HCT116 (cell line): Measurements from ENCODE around the gene ARHGAP23. TPM values are rescaled to one million over a fixed set of nuclear protein-coding genes. Genes with fewer than 3 reads are reported as not detected.

Experiments used
- ATAC-seq: fragments of 200-7000 bp; cut with Tn5 transposase; 2 replicates; pipeline ENCODE4 v1.9.1; 2020; ENCODE audit warnings: mild to moderate bottlenecking, moderate library complexity
- BruUV-seq: library from RNA; stranded (reverse); fragments of 400-500 nt; replicated peaks from 2 replicates; lab custom pipeline; 2021; lab: Mats Ljungman, UMichigan
- CTCF ChIA-PET: fragments of 300-600 bp; sonication (Branson Sonifier 250); formaldehyde crosslinking; loops from one replicate; lab custom pipeline; 2021; ENCODE audit warnings: antibody characterized with exemption; lab: Charles Lee
- POLR2A ChIA-PET: fragments of 300-600, 350-600 bp; sonication (Branson Sonifier 250); formaldehyde crosslinking; loops from one replicate; lab custom pipeline; 2021; ENCODE audit warnings: antibody characterized with exemption; lab: Charles Lee
- RAD21 ChIA-PET, 2 experiments: fragments of 300-600 bp; sonication (Branson Sonifier 250); formaldehyde crosslinking; loops; one replicate each; lab custom pipeline; 2023; ENCODE audit warnings: low total read pairs in 2 of 2; ENCODE audit not compliant: uncharacterized antibody in 2 of 2, unreplicated experiment in 2 of 2, low non-redundant PET in 1 of 2; lab: Charles Lee
- DNase-seq: peaks from one replicate; pipeline ENCODE4 v3.0.0-alpha.2; 2010; ENCODE audit warnings: low read depth, low spot score
- H2AFZ ChIP-seq: fragments of 200-600 bp; shearing (Covaris generic), sonication (generic); 2 replicates; pipeline ENCODE4 v1.6.1; 2017; ENCODE audit warnings: low read depth, mixed run types, mixed read lengths, antibody characterized with exemption, low read length; ENCODE audit not compliant: poor library complexity, severe bottlenecking
- H3K27ac ChIP-seq: 2 replicates; pipeline ENCODE4 v1.5.1; 2012; ENCODE audit warnings: low read depth, low read length
- H3K27me3 ChIP-seq: fragments of 200-600 bp; sonication (generic); 2 replicates; pipeline ENCODE4 v1.6.1; 2016; ENCODE audit warnings: mixed run types, low read length, mixed read lengths; ENCODE audit not compliant: insufficient read depth
- H3K36me3 ChIP-seq, 2 experiments: fragments of 200-500 bp in 1 of 2; fragments of 200-600 bp in 1 of 2; sonication (Bioruptor generic) in 1 of 2; sonication (generic) in 1 of 2; 2 replicates each; pipeline versions ENCODE4 v1.5.1 to v1.6.1; 2014 to 2016; ENCODE audit warnings: low read length in 2 of 2, inconsistent platforms in 1 of 2, mixed read lengths in 1 of 2, mixed run types in 1 of 2; ENCODE audit not compliant: insufficient read depth in 2 of 2, control insufficient read depth in 1 of 2
- H3K4me1 ChIP-seq, 2 experiments: fragments of 200-600 bp in 1 of 2; sonication (generic) in 1 of 2; 2 replicates each; pipeline versions ENCODE4 v1.5.1 to v1.6.1; 2012 to 2017; ENCODE audit warnings: low read length in 2 of 2, inconsistent platforms in 1 of 2, mild to moderate bottlenecking in 1 of 2, mixed read lengths in 1 of 2, mixed run types in 1 of 2, moderate library complexity in 1 of 2; ENCODE audit not compliant: insufficient read depth in 2 of 2, control insufficient read depth in 1 of 2
- H3K4me2 ChIP-seq: fragments of 200-600 bp; sonication (generic); 2 replicates; pipeline ENCODE4 v1.6.1; 2017; ENCODE audit warnings: mixed run types, low read length, mixed read lengths
- H3K4me3 ChIP-seq, 2 experiments: fragments of 200-600 bp in 1 of 2; sonication (generic) in 1 of 2; replicated peaks in 1 of 2; 2 replicates each; pipeline ENCODE4 v1.5.1; 2011 to 2016; ENCODE audit warnings: low read length in 2 of 2, control low read depth in 1 of 2, low read depth in 1 of 2, mild to moderate bottlenecking in 1 of 2, mixed read lengths in 1 of 2, mixed run types in 1 of 2
- H3K79me2 ChIP-seq: fragments of 200-600 bp; sonication (generic); 2 replicates; pipeline ENCODE4 v1.6.1; 2017; ENCODE audit warnings: mild to moderate bottlenecking, mixed run types, low read length, moderate library complexity, mixed read lengths; ENCODE audit not compliant: insufficient read depth
- H3K9ac ChIP-seq: fragments of 200-600 bp; sonication (generic); 2 replicates; pipeline ENCODE4 v1.6.1; 2016; ENCODE audit warnings: low read length, mixed read lengths
- H3K9me2 ChIP-seq: fragments of 200-600 bp; sonication (generic), shearing (Covaris generic); 2 replicates; pipeline ENCODE4 v1.6.1; 2017; ENCODE audit warnings: mixed run types, mild to moderate bottlenecking, moderate library complexity; ENCODE audit not compliant: insufficient read depth
- H3K9me3 ChIP-seq, 2 experiments: fragments of 200-500 bp in 1 of 2; fragments of 200-600 bp in 1 of 2; sonication (Bioruptor generic) in 1 of 2; sonication (generic) in 1 of 2; 2 replicates each; pipeline ENCODE4 v1.6.1; 2014 to 2017; ENCODE audit warnings: low read length in 2 of 2, mixed read lengths in 2 of 2, inconsistent platforms in 1 of 2, low read depth in 1 of 2, mild to moderate bottlenecking in 1 of 2, mixed run types in 1 of 2, moderate library complexity in 1 of 2; ENCODE audit not compliant: control insufficient read depth in 1 of 2, insufficient read depth in 1 of 2
- H4K20me1 ChIP-seq: fragments of 200-600 bp; sonication (generic), shearing (Covaris generic); 2 replicates; pipeline ENCODE4 v1.6.1; 2017; ENCODE audit warnings: mixed run types, mild to moderate bottlenecking, moderate library complexity; ENCODE audit not compliant: insufficient read depth
- ATF3 ChIP-seq: IDR thresholded peaks from 2 replicates; pipeline ENCODE4 v1.6.1; 2012
- CBX3 ChIP-seq: IDR thresholded peaks from 2 replicates; pipeline ENCODE4 v1.6.1; 2012; ENCODE audit warnings: low read depth
- ELF1 ChIP-seq: IDR thresholded peaks from 2 replicates; pipeline ENCODE4 v1.6.1; 2012; ENCODE audit warnings: low read depth, borderline replicate concordance
- FOSL1 ChIP-seq: IDR thresholded peaks from 2 replicates; pipeline ENCODE4 v1.6.1; 2012; ENCODE audit warnings: low read depth
- JUND ChIP-seq: IDR thresholded peaks from 2 replicates; pipeline ENCODE4 v1.6.1; 2012
- POLR2A ChIP-seq: IDR thresholded peaks from 2 replicates; pipeline ENCODE4 v1.7.0; 2011; ENCODE audit warnings: borderline replicate concordance; ENCODE audit not compliant: insufficient read depth, insufficient read length; ENCODE audit errors: extremely low read depth
- REST ChIP-seq: IDR thresholded peaks from 2 replicates; pipeline ENCODE4 v1.6.1; 2012; ENCODE audit warnings: low read depth
- SP1 ChIP-seq: IDR thresholded peaks from 2 replicates; pipeline ENCODE4 v1.6.1; 2012; ENCODE audit warnings: low read depth
- SRF ChIP-seq: IDR thresholded peaks from 2 replicates; pipeline ENCODE4 v1.6.1; 2012; ENCODE audit warnings: low read depth
- TCF7L2 ChIP-seq: IDR thresholded peaks from 2 replicates; pipeline ENCODE4 v1.7.0; 2011; ENCODE audit warnings: borderline replicate concordance, inconsistent platforms; ENCODE audit not compliant: insufficient read depth, insufficient read length; ENCODE audit errors: extremely low read depth
- intact Hi-C: fragments of 100-400 bp; cut with micrococcal nuclease; formaldehyde crosslinking; loops from 2 replicates; pipeline ENCODE4 v1.10.0; 2022
- total RNA-seq: library from RNA; stranded (reverse); gene quantifications from one replicate; pipeline ENCODE4 v1.2.1, GENCODE V29; 2021; ENCODE audit not compliant: unreplicated experiment
- TF ChIP-seq, protein P1 (sequence below): IDR thresholded peaks from 2 replicates; pipeline ENCODE4 v1.6.1; 2012

The ARHGAP23 gene
- total RNA-seq, 1 experiment from 2014 or later: 41.0 TPM

- Histone ChIP-seq H3K9me2 (no peaks in the 10 kb centered on the region), H3K4me3 (no peak overlapping the region), H3K9ac (no peak overlapping the region), H3K36me3 (no peaks in the 10 kb centered on the region), H4K20me1 (no peaks in the 10 kb centered on the region), H2AFZ (no peak overlapping the region), H3K27ac (no peak overlapping the region), H3K9me3 (no peaks in the 10 kb centered on the region), H3K4me2 (no peak overlapping the region), H3K4me1 (peaks cover 12 to 14% of the 10 kb centered on the region in 2 experiments), H3K27me3 (no peaks in the 10 kb centered on the region), H3K79me2 (no peaks in the 10 kb centered on the region)
- ChIA-PET POLR2A (no interaction called here), CTCF (no interaction called here), RAD21 (no interaction called here)
- DNase-seq (no peak), ATAC-seq (no peak)
- intact Hi-C loops: no loop called here
- BruUV-seq: no TSS peak
- no peak for TF ChIP-seq ATF3
- TF ChIP-seq SRF: no peak
- no peak for TF ChIP-seq POLR2A
- TF ChIP-seq SP1: no peak
- no peak for TF ChIP-seq ELF1
- TF ChIP-seq TCF7L2: no peak
- TF ChIP-seq REST: no peak
- TF ChIP-seq FOSL1: no peak
- TF ChIP-seq, protein P1, sequence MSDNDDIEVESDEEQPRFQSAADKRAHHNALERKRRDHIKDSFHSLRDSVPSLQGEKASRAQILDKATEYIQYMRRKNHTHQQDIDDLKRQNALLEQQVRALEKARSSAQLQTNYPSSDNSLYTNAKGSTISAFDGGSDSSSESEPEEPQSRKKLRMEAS: no peak
- no peak for TF ChIP-seq CBX3
- no peak for TF ChIP-seq JUND
Observed at GRCh38 chr17:38418062-38418692, 10.1 kb upstream of the ARHGAP23 start.
